Globus pallidus (tissue), 1 donor: ENCODE data around the gene ACKR2.
A peak's percentile ranks its signal among the peaks of the same experiment; 100 is the strongest.

Source experiments
- DNase-seq: peaks from one replicate; pipeline ENCODE4 v3.0.0-alpha.2; 2015; ENCODE audit warnings: low spot score

Gene ACKR2

GRCh38 chr3:42809202-42809601, at the start of gene ACKR2:
ACKR2 (plus strand) TSS chr3:42809445; CDS start chr3:42864503, 55,058 bp downstream.
- no peak for DNase-seq

GRCh38 chr3:42762046-42762724, 47.1 kb upstream of the ACKR2 start:
- peak; percentile 37 for DNase-seq

GRCh38 chr3:42763021-42763420, 46.2 kb upstream of the ACKR2 start:
- peak; percentile 79 for DNase-seq

GRCh38 chr3:42764115-42764514, 45.1 kb upstream of the ACKR2 start:
- no peak for DNase-seq

- no peak for DNase-seq
Observed at GRCh38 chr3:42764561-42765295, 44.5 kb upstream of the ACKR2 start.

- DNase-seq, result no peak
Observed at GRCh38 chr3:42769477-42770131, 39.6 kb upstream of the ACKR2 start.

- DNase-seq, result no peak
Observed at GRCh38 chr3:42771271-42771670, 38.0 kb upstream of the ACKR2 start.

- DNase-seq, result peak; percentile 89
Observed at GRCh38 chr3:42772670-42773408, 36.4 kb upstream of the ACKR2 start, which contains the start of gene CCDC13. CCDC13 (minus strand) TSS chr3:42773253; CDS start chr3:42758345, 14,908 bp downstream.

- no peak for DNase-seq
Observed at GRCh38 chr3:42773409-42773751, 35.9 kb upstream of the ACKR2 start.

GRCh38 chr3:42778644-42779043, 30.6 kb upstream of the ACKR2 start:
- DNase-seq, result no peak

- no peak for DNase-seq
Observed at GRCh38 chr3:42780398-42780797, 28.8 kb upstream of the ACKR2 start.

GRCh38 chr3:42780892-42781700, 28.1 kb upstream of the ACKR2 start:
- DNase-seq, result peak; percentile 68

- DNase-seq, result no peak
Observed at GRCh38 chr3:42786212-42786611, 23.0 kb upstream of the ACKR2 start.

- no peak for DNase-seq
Observed at GRCh38 chr3:42786631-42787030, 22.6 kb upstream of the ACKR2 start.

- no peak for DNase-seq
Observed at GRCh38 chr3:42790714-42791229, 18.5 kb upstream of the ACKR2 start.

GRCh38 chr3:42795621-42796181, 13.5 kb upstream of the ACKR2 start:
- no peak for DNase-seq

- DNase-seq, result no peak
Observed at GRCh38 chr3:42796332-42796885, 12.8 kb upstream of the ACKR2 start.

- DNase-seq, result no peak
Observed at GRCh38 chr3:42799376-42799775, 9.9 kb upstream of the ACKR2 start.

- DNase-seq, result no peak
Observed at GRCh38 chr3:42800251-42800650, 9.0 kb upstream of the ACKR2 start.

GRCh38 chr3:42801048-42801620, 8.1 kb upstream of the ACKR2 start:
- DNase-seq, result no peak
